ENCODE data around the gene AHDC1. TPM values are rescaled to one million over a fixed set of nuclear protein-coding genes. Genes with fewer than 3 reads are reported as not detected.

Gene AHDC1
- total and polyA plus RNA-seq, 9 of the 15 experiments (the other 6 are each of a cell fraction or from before 2014, with no cell fraction given): 0.21 to 36.4 (median 4.7) TPM

GRCh38 chr1:27554759-27555699 is 48.9 kb downstream of the AHDC1 start (continued):
- TF ChIP-seq LEF1 (IDR thresholded peaks at IDR 0.05) (no peak), ADNP (tag; IDR thresholded peaks at IDR 0.05) (no peak), CAMTA2 (CRISPR knock-in tag; conservative IDR thresholded peaks at IDR 0.05) (no peak), ZBTB12 (CRISPR knock-in tag; IDR thresholded peaks at IDR 0.05) (no peak), FOSL1 (tag; conservative IDR thresholded peaks at IDR 0.05) (0 out of 2 replicates have a peak, but pooled peaks have one; percentile 36), ATF1 (CRISPR knock-in tag; IDR thresholded peaks at IDR 0.05) (no peak), ATF1 (tag; IDR thresholded peaks at IDR 0.05) (no peak), CBFA2T3 (IDR thresholded peaks at IDR 0.05) (0 out of 2 replicates have a peak, but pooled peaks have one; percentile 9), ZNF518B (CRISPR knock-in tag; IDR thresholded peaks at IDR 0.05) (no peak), CHD1 (IDR thresholded peaks at IDR 0.05; ENCODE audit: low read length) (no peak), RBM25 (IDR thresholded peaks at IDR 0.05; ENCODE audit: low read depth, low read length, severe bottlenecking) (peak; percentile 93), SREBF1 (IDR thresholded peaks at IDR 0.05; ENCODE audit: borderline replicate concordance, low read depth, low read length) (no peak), U2AF1 (optimal IDR thresholded peaks at IDR 0.05; ENCODE audit: low read depth, low read length) (no peak), ZNF586 (CRISPR knock-in tag; conservative IDR thresholded peaks at IDR 0.05) (no peak), ZNF740 (CRISPR knock-in tag; IDR thresholded peaks at IDR 0.05) (no peak), ZNF740 (tag; IDR thresholded peaks at IDR 0.05) (no peak)
- TF ChIP-seq, protein P1, sequence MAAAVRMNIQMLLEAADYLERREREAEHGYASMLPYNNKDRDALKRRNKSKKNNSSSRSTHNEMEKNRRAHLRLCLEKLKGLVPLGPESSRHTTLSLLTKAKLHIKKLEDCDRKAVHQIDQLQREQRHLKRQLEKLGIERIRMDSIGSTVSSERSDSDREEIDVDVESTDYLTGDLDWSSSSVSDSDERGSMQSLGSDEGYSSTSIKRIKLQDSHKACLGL (CRISPR knock-in tag; IDR thresholded peaks at IDR 0.05; ENCODE audit: borderline replicate concordance, poor library complexity, severe bottlenecking): no peak
- TF ChIP-seq, protein P2, sequence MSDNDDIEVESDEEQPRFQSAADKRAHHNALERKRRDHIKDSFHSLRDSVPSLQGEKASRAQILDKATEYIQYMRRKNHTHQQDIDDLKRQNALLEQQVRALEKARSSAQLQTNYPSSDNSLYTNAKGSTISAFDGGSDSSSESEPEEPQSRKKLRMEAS (CRISPR knock-in tag; IDR thresholded peaks at IDR 0.05): peak; percentile 11
- TF ChIP-seq, protein P3, sequence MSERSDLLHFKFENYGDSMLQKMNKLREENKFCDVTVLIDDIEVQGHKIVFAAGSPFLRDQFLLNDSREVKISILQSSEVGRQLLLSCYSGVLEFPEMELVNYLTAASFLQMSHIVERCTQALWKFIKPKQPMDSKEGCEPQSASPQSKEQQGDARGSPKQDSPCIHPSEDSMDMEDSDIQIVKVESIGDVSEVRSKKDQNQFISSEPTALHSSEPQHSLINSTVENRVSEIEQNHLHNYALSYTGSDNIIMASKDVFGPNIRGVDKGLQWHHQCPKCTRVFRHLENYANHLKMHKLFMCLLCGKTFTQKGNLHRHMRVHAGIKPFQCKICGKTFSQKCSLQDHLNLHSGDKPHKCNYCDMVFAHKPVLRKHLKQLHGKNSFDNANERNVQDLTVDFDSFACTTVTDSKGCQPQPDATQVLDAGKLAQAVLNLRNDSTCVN (CRISPR knock-in tag; IDR thresholded peaks at IDR 0.05): no peak

Data from K562 (cell line).